ENCODE data around the gene RSPO3.

Gene RSPO3

GRCh38 chr6:127243501-127243900 lies 125.0 kb downstream of the RSPO3 start:
- no peaks in the 10 kb centered on the region for H3K79me2 ChIP-seq (ENCODE audit: insufficient read depth, low read length)
- H3F3A ChIP-seq (ENCODE audit: low read depth), result no peaks in the 10 kb centered on the region
- no peak overlapping the region for H3K4me3 ChIP-seq (ENCODE audit: low read length, poor library complexity, severe bottlenecking)
- no peaks in the 10 kb centered on the region for H3K4me1 ChIP-seq (ENCODE audit: insufficient read depth, low read length, poor library complexity, severe bottlenecking)
- no peaks in the 10 kb centered on the region for H3K36me3 ChIP-seq (ENCODE audit: insufficient read depth, low read length)
- no peaks in the 10 kb centered on the region for H4K20me1 ChIP-seq (ENCODE audit: insufficient read depth, low read length, poor library complexity, severe bottlenecking)
- no peak overlapping the region for H3K9ac ChIP-seq (ENCODE audit: low read depth, low read length, poor library complexity, severe bottlenecking)
- no peak overlapping the region for H2AFZ ChIP-seq (ENCODE audit: low read length)
- no peaks in the 10 kb centered on the region for H3K27me3 ChIP-seq (ENCODE audit: insufficient read depth, low read length, poor library complexity, severe bottlenecking)
- H3K9me3 ChIP-seq (ENCODE audit: insufficient read depth, low read depth, low read length), result no peaks in the 10 kb centered on the region
- no peak overlapping the region for H3K4me2 ChIP-seq (ENCODE audit: low read depth, low read length, poor library complexity, severe bottlenecking)
- no peaks in the 10 kb centered on the region for H3K9me2 ChIP-seq (replicated peaks; ENCODE audit: low read depth, low read length)
- TF ChIP-seq CTCF (conservative IDR thresholded peaks at IDR 0.05; ENCODE audit: low read length) (no peak), EZH2phosphoT487 (IDR thresholded peaks at IDR 0.05; ENCODE audit: borderline replicate concordance) (no peak)
